ENCODE measurements around the gene RPS14.

GRCh38 chr5:150431048-150431447 lies 18.5 kb downstream of the RPS14 start:
- TF ChIP-seq EZH2phosphoT487 (IDR thresholded peaks at IDR 0.05; ENCODE audit: borderline replicate concordance), result no peak
- no peak for TF ChIP-seq CTCF (conservative IDR thresholded peaks at IDR 0.05; ENCODE audit: low read length)

Measured in Loucy (cell line).